Measurements from ENCODE around the gene KRT83.

- TF ChIP-seq CTCF (conservative IDR thresholded peaks at IDR 0.05; ENCODE audit: low read depth, low read length) (no peak), EZH2 (IDR thresholded peaks at IDR 0.05; ENCODE audit: borderline replicate concordance, low read depth, low read length, poor library complexity, severe bottlenecking) (no peak)
Measured at GRCh38 chr12:52284562-52285171, 36.5 kb downstream of the KRT83 start.

All from A673 (cell line).